HG02642 (cell line): ENCODE results near the gene AP2A1.

ENCODE experiments used
- ATAC-seq: cut with Tn5 transposase; IDR thresholded peaks from one replicate; pipeline ENCODE4 v1.9.1; 2021; ENCODE audit warnings: mild to moderate bottlenecking; ENCODE audit not compliant: unreplicated experiment, poor library complexity

AP2A1 gene

GRCh38 chr19:49851456-49852259 is 84.9 kb downstream of the AP2A1 start:
- no peak for ATAC-seq

- no peak for ATAC-seq
These were observed 85.9 kb downstream of the AP2A1 start for GRCh38 chr19:49852631-49853126.

DNA sequence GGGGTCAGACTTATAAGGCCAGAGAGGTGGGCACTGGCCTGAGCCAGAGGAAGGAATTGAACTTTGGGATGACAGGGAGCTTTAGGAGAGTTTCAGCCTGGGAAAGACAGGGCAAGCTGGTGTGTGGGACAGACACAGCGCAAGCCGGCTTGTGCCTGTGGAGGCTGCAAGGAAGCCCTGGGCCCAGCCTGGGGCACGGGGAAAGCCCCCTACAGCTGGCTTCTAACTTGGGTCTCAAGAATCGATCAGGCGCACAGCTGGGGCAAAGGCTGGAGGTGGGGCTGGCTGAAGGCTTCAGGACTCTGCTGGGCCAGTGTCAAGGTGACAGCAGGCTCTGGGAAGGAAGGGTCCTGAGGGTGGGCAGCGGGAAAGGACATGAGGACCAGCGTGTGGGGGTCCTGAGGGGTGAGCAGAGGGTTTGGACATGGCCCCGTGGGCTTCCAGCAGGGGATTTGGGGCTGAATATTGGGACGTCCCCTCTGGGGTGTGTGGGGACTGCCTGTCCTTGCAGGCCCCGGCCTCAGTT is 87.1 kb downstream of the AP2A1 start:
- ATAC-seq = no peak

DNA sequence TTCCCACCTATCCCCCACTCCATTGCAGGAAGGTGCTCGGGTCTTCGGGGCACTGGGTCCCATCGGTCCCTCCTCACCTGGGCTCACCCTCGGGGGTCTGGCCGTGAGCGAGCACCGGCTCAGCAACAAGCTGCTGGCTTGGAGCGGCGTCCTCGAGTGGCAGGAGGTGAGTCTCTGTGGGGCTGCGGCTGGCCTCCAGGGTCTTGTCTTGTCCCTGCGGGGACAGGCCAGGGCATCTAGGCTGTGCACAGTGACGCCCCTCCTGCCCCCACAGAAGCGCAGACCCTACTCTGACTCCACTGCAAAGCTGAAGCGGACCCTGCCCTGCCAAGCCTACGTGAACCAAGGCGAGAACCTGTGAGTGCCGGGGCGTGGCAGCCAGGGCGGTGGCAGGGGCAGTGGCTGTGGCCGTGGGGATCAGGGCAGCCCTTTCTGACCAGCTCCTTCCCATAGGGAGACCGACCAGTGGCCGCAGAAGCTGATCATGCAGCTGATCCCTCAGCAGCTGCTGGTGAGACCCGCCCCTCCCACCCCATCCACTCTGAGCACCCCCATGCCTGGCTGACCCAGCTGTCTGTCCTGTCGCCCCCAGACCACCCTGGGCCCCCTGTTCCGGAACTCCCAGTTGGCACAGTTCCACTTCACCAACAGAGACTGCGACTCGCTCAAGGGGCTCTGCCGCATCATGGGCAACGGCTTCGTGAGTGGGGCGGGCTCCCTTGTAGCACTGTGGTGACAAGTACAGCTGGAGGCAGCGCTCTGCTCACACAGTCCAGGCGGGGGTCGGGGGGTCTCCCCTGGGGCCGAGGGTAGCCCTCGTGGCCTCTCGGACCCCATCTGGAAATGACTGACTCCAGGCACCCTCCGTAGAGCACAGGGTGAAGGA is 87.8 kb downstream of the AP2A1 start:
- ATAC-seq = no peak

DNA sequence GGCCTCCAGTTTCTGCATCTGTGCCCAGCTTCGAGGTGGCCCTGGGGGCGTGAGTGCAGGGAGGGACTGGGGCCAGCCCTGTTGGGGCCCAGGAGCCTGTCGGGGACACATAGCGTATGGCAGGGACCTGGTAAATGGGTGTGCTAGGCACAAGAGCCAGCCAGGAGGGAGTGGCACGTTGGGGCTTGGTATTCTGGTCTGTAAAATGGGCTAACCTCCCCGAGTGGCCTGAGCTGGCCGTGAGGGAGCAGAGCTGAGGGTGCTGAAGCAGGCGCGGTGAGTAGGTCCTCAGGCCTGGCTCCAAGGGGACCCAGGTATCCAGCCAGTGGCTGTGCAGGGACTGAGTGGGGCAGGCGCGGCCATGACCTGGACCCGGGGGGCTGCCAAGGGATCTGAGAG is 88.5 kb downstream of the AP2A1 start:
- ATAC-seq = no peak

GRCh38 chr19:49855676-49856573 is 89.1 kb downstream of the AP2A1 start:
- no peak for ATAC-seq

- ATAC-seq = no peak
These were observed 89.8 kb downstream of the AP2A1 start for GRCh38 chr19:49856574-49857021.
